ENCODE results near the gene SLAIN2. TPM values are rescaled to one million over a fixed set of nuclear protein-coding genes. Genes with fewer than 3 reads are reported as not detected.
"Not testable (repeated sequence)": the region's sequence is repeated elsewhere in the genome, so short reads cannot be mapped to it uniquely, and the experiment has no call there.

Gene SLAIN2
- 14.8 and 18.1 TPM in 2 replicates for total RNA-seq

DNA sequence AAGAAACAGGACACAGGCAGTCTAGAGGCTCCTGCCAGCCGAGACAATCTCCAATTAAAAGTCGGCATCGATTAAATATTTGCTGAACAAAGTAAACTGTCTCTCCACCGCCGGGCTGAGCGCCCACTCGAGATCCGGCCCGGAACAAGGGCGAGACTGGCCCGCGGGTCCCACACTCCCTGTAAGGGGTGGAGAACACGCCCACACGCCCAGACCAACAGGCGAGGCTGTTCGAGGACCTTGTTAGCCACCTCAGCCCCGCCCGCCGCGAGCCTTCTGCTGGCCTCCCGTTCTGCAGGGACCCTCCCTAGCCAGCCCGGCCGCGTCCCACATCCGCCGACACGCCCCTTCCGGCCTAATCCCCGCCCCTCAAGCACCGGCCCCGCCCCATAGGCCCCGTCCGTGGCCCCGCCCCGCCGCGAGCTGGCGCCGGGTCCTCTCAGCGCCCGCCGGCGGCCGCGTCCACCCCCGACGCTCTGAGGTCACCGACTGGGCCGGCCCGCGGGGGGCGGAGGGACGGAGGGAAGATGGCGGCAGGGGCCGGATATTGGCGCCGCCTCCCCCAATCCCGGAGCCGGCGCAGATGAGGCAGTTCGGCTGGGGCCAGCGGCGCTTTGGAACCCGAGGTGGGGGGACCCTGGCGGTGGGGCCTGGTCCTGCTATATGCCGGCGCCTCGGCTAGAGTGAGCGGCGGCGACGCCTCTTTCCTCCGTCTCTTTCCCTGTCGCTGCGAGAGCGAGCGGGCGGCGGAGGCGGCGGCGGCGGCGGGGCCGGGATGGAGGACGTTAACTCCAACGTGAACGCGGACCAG, at the start of gene SLAIN2:
Gene SLAIN2, plus strand, starts transcription at position 565 of the 811 bp plus-strand sequence. Its CDS starts 211 bp downstream, at position 776.
- DNase-seq (ENCODE audit: low read depth in 2 of 2) = peak; percentile 88 to 99

DNA sequence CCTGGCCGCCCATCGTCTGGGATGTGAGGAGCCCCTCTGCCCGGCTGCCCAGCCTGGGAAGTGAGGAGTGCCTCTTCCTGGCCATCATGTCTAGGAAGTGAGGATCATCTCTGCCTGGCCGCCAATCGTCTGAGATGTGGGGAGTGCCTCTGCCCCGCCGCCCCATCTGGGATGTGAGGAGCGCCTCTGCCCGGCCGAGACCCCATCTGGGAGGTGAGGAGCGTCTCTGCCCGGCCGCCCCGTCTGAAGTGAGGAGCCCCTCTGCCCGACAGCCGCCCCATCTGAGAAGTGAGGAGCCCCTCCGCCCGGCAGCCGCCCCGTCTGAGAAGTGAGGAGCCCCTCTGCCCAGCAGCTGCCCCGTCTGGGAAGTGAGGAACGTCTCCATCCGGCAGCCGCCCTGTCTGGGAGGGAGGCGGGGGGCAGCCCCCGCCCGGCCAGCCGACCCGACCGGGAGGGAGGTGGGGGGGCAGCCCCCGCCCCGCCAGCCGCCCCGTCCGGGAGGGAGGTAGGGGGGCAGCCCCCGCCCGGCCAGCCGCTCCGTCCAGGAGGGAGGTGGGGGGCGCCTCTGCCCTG, 49.0 kb upstream of the SLAIN2 start:
- DNase-seq (ENCODE audit: low read depth in 2 of 2) = not testable (repeated sequence)

DNA sequence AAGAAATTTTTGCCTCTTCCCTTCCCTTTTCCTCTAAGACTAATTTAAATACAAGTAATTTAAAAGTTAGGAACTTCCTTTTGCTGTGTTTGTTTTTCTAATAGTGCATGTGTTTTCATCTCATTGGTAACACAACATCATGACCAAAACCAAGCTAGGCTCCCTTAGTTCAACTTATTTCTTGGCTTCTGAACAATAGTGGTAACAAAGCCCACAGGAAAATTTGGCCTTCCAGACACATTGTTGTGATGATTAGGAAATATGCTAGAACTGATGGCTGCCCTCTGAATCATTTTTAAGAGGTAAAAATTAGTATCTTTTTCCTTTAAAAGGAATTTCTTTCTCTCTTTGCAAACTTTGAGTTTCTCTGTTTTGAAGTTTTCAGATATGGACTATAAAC, 46.2 kb upstream of the SLAIN2 start:
- DNase-seq (ENCODE audit: low read depth in 2 of 2) = no peak

DNA sequence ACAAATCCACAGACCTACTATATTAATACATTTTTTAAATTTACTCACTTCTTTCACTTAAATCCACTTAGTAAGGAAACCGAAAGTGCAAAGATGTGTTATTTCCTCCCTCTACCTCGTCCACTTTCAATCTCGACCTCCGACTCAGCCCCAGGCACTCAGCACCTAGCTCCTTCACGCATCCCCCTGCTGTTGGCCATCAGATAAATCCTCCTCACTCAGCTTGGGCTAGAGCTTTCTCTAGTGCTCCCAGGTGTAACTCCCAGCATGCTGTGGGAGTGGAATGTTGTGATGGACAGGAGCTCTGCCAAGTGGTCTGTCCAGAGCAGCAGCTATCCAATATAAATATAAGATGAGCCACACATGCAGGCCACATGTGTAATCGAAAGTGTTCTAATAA, 45.0 kb upstream of the SLAIN2 start:
- no peak for DNase-seq (ENCODE audit: low read depth in 2 of 2)

DNA sequence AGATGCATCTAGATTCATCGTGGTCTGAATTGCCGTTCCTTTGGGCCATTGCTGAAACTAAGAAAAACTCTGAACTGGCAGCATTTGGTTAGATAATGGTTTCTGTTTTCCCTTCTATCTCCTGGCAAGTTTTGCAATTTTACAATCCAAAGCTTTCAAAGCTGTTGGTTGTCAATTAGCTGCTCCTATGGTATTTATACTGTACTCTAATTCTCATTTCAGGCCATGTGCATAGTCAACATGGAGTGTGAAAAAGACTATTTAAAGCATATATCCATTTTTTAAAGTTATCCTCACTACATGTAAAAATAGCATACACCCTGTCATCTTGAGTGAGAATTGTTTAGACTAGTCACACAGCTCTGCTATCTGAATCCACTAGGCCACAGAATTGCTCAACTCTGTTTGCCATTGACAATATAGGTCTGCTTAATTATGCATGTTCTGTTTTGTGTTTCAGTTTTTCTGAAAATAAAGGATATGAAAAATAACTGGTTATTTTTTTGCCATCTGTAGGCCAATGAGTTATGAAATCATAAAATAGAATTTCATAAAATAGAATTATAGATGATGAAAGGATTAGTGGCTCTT, 44.0 kb upstream of the SLAIN2 start:
- no peak for DNase-seq (ENCODE audit: low read depth in 2 of 2)

DNA sequence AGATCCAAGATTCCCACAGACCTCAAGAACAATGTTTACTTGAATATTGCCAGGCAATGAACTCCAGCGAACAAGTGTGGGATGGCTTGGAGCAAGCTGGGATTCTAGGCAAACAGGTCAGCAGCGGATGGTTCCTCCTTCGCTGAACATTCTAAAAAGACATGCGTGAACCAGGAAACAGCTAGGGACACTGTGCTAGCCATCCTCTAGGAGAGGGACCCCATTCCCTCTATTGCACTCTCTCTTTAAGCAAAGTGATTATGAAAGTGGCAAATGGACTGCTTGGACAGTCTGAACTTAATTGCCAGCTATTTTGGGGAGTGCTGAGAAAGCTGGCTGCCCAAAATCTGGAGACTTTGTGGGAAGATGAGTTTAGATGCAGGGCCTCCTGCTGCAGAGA, 41.8 kb upstream of the SLAIN2 start:
- DNase-seq (ENCODE audit: low read depth in 2 of 2) = no peak

DNA sequence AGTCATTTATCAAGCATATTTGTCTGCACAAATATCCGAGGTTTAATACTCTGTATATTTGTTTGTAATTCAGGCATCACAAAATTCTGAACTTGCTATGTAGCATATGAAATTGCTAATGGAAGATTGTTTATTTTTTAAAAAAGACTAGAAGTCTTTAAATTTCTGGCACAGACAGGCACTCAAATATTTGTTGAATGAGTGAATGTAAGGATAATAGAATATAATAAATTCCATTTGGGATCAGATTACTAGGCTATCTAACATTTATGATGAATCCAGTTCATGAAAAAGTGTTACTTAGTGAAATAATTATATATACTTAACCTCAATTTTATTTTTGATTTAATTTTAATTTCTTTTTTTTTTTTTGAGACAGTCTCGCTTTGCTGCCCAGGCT, 41.3 kb upstream of the SLAIN2 start:
- DNase-seq (ENCODE audit: low read depth in 2 of 2) = no peak

DNA sequence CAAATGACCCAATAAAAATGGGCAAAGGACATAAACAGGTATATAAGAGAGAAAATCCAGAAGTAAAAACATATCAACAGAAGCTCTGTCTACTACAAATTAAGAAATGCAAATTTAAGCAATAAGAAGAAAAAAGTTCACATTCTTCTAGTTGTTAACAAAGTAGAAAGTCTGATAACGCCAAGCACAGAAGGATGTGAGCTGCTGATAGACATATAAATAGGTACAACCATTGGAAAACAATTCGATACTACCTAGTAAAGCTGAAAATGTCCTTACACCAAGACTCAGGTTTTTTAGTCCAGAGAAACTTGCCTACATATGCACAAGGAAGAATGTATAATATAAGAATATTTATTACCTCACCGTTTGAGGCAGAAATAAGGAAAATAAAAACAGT, 35.8 kb upstream of the SLAIN2 start:
- DNase-seq (ENCODE audit: low read depth in 2 of 2) = no peak

DNA sequence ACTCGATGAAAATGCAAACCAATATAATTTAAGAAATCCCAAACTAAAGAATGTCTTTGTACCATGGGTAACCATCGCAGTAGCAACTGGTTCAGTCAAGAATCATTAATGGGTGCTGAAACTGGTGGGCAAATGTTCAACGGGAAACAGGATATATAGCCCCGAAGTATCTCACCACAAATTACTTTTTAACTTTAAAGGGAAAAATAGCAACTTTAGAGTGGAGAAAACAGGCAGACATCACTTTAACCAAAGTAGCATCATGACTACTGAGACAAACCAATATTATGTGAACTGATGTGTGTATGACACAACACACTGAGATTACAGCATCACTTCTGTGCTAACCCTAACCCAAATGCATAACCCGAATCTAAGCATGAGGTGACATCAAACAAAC, 33.8 kb upstream of the SLAIN2 start:
- no peak for DNase-seq (ENCODE audit: low read depth in 2 of 2)

DNA sequence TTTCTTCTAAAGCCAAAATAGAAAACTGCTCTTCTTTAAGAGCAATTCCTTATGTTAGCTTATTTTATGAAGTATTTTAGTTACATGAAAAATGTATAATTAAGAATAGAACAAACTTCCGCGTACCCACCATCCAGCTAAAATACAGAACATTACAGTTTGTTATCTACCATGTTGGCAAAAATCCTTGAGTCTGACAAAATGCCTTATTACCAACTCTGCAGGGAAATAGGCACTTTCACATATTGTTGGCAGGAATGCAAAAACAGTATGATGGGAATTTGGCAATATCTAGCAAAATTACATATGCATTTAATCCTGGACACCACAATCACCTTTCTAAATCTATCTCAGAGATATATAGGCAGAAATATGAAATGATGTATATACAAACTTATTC, 32.4 kb upstream of the SLAIN2 start:
- DNase-seq (ENCODE audit: low read depth in 2 of 2) = no peak

DNA sequence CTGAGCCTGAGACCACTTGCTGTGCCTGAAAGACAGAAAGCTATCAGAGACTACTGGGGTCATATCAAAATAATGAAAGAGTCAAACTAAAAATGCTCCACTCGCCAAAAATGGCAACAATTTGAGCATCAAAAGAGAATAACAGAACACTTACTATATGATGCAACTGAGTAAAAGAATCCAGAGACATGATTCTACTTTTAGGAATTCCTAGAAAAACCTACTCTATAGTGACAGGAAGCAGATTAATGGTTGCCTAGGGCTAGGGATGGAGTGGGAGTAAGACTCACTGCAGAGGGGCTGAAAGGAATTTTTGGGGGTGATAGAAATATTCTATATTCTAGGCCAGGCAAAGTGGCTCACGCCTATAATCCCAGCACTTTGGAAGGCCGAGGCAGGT, 29.4 kb upstream of the SLAIN2 start:
- no peak for DNase-seq (ENCODE audit: low read depth in 2 of 2)

DNA sequence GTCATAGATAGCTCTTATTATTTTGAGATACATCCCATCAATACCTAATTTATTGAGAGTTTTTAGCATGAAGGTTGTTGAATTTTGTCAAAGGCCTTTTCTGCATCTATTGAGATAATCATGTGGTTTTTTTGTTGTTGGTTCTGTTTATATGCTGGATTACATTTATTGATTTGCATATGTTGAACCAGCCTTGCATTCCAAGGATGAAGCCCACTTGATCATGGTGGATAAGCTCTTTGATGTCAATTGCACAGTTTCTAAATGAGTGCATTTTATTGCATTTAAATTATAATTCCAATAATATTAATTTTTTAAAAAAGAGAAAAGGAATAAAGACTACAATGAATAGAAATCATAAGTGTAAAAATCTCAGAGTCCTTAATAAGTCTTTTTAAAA, 26.6 kb upstream of the SLAIN2 start:
- not testable (repeated sequence) for DNase-seq (ENCODE audit: low read depth in 2 of 2)

DNA sequence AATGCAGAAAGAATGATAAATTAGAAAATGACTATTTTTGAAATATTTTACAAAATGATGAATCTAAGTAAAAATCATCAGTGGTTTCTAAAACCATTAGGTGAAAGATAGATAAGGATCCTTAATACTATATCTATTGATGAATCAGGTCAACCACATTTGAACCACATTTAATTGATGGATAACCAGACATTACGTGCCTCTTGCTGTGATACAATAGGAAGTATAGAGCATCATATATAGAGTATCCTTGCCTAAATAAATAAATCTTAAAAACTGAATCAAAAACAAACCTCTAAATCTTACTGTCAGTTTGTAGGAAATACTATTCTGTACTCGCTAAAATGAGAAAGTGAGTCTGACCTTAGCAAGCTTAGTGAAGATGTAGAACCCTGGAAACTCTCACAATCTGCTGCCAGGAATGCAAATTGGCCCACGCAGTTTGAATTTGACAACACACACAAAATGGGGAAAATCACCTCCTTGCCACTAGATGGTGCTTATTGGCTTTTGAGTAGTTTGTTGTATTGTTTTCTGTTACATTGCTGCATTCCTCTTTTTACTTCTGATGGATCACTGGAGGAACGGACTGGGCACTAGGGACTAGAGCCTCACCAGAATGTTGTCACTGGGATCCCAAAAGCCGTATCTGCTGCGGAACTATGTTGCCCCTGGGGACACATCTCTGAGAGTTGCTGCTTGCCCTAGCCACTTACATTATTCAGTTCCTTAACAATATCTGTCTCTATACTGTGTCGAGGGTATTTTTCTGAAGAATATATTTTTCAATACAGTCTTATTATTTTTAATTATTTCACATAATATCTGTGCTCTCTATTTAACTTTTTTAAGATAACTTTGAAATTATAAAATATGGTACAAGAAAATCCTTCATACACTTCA, 25.4 kb upstream of the SLAIN2 start:
- DNase-seq (ENCODE audit: low read depth in 2 of 2) = peak; percentile 37 to 60

DNA sequence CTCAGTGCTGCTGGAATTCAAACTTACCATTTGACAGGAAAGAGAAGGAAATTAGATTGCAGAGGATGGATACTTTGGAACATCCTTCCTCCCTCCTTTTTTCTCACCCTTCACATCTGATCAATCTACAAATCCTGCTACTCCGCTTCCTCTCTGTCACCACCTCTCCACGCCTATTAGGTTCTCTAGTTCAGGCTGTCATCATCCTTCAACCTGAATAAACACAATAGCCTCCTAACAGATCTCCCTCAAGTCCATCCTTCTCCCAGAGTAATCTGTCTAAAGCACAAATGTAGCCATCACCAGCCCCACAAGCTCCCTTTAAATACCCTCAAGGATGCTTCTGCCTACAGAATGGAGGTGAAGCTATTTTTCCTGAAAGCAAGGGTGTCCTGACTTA, 20.0 kb upstream of the SLAIN2 start:
- no peak for DNase-seq (ENCODE audit: low read depth in 2 of 2)

DNA sequence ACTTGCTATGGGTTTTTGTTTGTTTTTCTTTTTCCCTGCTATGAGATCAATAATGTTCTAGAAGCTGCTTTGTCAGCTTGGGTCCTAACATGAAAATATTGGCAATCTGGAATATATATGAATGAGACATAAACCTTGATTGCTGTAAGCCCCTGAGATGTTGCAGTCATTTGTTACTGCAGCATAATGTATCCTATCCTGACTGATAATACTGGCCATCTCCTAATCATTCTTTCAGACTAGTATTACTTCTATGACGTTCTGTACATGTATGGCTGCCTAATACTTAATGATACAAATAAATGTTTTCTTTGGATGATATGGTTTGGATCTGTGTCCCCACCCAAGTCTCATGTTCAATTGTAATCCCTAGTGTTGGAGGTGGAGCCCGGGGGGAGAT, 19.3 kb upstream of the SLAIN2 start:
- no peak for DNase-seq (ENCODE audit: low read depth in 2 of 2)

DNA sequence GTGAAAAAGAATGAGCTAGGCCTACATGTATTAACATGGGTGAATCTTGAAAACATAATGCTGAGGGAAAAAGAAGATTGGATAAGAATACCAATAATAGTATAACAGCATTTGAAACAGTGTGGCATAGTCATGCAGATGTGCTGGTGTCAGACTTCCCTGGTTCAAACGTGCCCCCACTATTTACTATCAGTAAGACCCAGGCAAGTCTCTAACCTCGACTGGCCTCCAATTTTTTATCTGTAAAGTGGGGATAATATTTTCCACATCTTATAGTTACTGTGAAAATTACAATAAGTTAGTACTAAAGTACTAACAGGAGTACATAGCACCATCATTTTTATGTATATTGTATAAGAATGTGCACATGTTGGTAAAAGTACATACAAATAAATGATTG, 17.0 kb upstream of the SLAIN2 start:
- DNase-seq (ENCODE audit: low read depth in 2 of 2) = no peak

DNA sequence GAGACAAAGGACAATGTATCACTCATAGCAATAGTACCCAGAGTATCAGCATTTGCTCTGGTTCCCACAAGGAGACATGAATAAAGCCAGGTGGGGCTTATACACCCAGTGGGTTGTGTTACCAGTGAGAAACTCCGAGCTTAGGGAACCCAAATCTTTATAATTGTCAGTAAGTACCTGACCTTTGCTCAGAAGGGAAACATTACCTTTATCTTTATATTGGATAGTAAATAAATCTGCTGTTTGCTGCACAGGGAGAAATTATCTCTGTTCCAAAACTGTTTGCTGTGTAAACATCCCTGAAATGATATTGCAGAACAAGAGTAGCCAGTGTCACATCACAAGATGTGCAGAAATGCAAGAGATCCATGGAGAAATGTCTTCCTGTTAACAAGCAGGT, 12.1 kb upstream of the SLAIN2 start:
- no peak for DNase-seq (ENCODE audit: low read depth in 2 of 2)

DNA sequence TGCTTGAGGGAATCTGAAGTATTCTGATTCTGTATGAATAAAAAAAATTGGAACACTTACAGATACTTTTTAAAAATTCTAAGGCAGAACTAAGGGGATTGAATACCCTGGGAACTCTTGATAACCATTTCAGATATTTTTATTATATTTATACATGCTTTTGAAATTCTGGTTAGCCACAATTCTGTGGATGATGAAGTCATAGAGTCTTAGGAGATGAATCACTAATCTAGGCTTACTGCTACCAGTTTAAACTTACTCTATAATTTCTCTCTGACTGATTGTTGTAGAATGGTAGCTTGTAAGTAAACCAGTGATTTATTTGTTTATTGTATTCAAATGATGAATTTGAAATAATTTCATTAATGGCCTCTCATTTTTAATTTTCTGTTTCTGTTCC, 11.4 kb upstream of the SLAIN2 start:
- DNase-seq (ENCODE audit: low read depth in 2 of 2) = peak in 1 of 2 donors; percentile 28

DNA sequence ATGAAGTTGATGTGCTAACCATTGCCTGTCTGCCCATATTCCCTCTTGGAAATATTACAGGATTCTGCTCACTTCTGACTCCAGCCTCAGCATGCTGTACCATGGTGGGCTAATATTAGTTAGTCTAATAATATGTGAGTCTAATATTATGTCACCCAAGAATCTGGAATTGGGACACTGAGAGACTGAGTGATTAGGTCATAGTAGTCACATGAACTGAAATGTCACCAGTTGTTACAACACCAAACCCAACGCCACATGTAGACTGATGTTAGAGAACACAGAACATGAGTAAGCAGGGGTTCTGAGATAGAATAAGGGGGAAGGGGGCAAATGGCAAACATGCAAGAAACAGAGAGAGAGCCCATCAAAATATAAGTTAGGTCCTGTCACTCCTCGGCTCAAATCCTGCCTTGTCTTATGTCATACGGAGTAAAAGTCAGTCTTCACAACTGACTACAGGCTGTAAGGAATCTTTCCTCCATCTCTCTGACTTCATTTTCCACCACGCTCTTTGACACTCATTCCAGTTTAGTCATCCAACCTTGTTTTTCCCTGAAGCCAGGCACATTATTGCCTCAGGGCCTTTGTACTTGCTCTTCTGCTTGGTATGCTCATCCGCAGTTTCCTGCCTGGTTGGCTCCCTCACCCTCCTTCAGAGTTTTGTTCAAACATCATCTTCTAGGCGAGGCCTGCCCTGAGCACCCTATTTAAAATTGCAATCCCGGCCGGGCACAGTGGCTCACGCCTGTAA, 9.6 kb upstream of the SLAIN2 start:
- DNase-seq (ENCODE audit: low read depth in 2 of 2) = no peak

DNA sequence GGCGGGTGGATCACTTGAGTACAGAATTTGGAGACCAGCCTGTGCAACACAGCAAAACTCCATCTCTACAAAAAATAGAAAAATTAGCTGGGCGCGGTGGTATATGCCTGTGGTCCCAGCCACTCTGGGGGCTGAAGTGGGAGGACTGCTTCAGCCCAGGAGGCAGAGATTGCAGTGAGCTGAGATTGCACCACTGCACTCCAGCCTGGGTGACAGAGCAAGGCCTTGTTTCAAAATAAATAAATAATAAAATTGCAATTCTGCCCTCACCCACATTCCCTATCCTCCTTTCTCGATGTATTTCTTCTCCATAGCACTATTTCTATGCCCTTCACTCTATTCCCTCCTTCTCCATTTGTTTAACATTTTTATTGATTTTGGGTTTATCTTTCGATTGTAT, 8.7 kb upstream of the SLAIN2 start:
- DNase-seq (ENCODE audit: low read depth in 2 of 2) = no peak

DNA sequence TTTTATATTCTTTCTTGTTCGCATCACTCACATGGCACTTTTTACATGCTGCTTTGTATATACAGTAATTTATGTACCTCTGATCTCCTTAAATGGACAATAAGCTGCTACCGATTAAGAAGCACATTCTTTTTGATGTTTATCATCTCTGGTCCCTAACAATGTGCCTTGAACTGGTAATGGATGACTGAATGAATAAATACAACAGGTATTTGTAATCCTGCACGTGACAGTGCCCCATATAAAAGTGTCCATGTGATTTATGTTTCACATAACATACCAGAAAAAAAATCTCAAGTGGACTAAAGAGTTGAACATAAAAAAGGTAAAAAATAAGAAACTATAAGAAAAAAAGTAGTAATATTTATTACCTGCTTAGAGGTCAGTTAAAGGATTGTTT, 7.7 kb upstream of the SLAIN2 start:
- DNase-seq (ENCODE audit: low read depth in 2 of 2) = no peak
